Erythroblast (primary cell): Measurements from ENCODE around the gene TOB2.

Experiments used
- DNase-seq, 2 experiments: peaks; one replicate each; lab custom pipeline; 2025; lab: John Stamatoyannopoulos, UW
- GATA1 ChIP-seq: IDR thresholded peaks from 2 replicates; pipeline ENCODE4 v1.6.1; 2011; ENCODE audit warnings: low read depth, mild to moderate bottlenecking, control low read depth, low read length, moderate library complexity
- POLR2A ChIP-seq: IDR thresholded peaks from 2 replicates; pipeline ENCODE4 v1.6.1; 2011; ENCODE audit warnings: mild to moderate bottlenecking, low read length

The TOB2 gene

DNA sequence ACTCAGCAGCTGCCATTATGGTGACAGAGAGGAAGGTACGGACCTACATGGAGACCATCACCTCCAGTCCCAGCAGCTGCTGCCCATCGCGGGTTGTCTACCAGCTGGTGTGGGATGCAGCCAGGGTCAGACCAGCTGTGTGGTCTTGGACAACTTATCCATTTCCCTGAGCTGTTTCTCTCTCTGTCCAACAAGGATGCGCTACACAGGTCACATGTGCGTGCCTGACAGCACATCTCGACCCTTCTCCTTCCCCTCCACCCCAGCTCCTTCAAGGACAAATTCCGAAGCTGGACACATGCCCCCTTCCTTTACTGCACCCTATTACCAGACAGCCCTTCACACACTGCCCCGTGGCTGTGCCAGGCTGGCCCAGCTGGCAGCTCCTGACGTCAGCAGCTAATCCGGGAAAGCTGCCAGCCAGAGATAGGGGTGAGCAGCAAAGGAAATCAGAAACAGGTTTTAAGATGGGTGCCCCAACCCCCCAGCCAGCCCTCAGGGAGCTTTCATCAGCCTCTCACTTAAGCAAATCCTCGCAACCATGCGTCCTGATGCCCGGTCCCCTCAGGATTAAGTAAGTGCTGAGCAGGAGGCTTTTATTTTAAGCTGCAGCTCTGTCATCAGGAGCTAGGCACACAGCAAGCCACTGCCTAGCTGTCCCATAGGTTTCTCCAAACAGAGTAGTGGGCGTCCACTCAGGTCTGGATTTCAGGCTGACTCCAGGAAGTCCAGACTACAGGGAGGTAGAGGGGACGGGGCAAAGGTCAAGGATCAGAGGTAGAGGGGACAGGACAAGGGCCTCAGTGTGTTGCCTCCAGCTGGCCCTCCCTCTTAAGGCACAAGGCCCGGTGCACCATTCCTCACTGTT, 44.6 kb downstream of the TOB2 start:
- no peak for DNase-seq
- TF ChIP-seq GATA1 (no peak), POLR2A (no peak)

DNA sequence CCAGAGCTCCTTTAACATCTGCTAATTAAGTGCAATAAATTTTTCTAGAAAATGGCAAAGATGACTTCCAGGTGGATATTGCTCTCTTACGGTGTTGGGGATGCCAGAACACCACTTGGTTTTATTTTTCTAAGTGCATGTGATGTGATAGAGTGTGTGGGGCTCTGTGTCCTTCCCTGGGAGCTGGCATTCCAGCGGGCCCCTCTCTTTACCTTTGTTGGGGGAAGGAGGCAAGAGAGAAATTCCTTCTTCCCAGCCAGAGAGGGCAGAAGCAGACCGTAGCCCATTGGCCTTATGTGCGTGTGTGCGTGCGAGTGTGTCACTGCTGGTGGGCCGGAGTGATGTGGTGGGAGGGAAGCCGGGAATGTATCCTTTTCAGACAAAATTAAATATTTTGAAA, 47.7 kb downstream of the TOB2 start:
- no peak for DNase-seq
- no peak for TF ChIP-seq GATA1
- no peak for TF ChIP-seq POLR2A

GRCh38 chr22:41397143-41397811, 49.3 kb downstream of the TOB2 start:
- TF ChIP-seq POLR2A (no peak), GATA1 (no peak)
- DNase-seq, result no peak

- no peak for TF ChIP-seq GATA1
- TF ChIP-seq POLR2A, result no peak
- no peak for DNase-seq
Measured at GRCh38 chr22:41395531-41396240, 50.9 kb downstream of the TOB2 start.

- no peak for TF ChIP-seq GATA1
- no peak for TF ChIP-seq POLR2A
- no peak for DNase-seq
Measured at GRCh38 chr22:41394012-41394356, 52.6 kb downstream of the TOB2 start.

- no peak for DNase-seq
- TF ChIP-seq GATA1 (no peak), POLR2A (no peak)
Measured at GRCh38 chr22:41387341-41387740, 59.3 kb downstream of the TOB2 start.

GRCh38 chr22:41384128-41384527, 62.5 kb downstream of the TOB2 start:
- no peak for DNase-seq
- no peak for TF ChIP-seq POLR2A
- no peak for TF ChIP-seq GATA1
